Ureter (tissue), 1 donor: ENCODE data around the gene RHBDD1. TPM values are rescaled to one million over a fixed set of nuclear protein-coding genes. Genes with fewer than 3 reads are reported as not detected.
"Not testable (repeated sequence)": the region's sequence is repeated elsewhere in the genome, so short reads cannot be mapped to it uniquely, and the experiment has no call there.

Experiments
- DNase-seq: peaks from one replicate; pipeline ENCODE4 v3.0.0-alpha.2; 2020; ENCODE audit warnings: low spot score
- total RNA-seq: library from RNA; stranded (reverse); gene quantifications from one replicate; pipeline ENCODE4 v1.2.4, GENCODE V29; 2023
- donor health status: DM: yes; HTN: yes; CAD: no.

The RHBDD1 gene
- total RNA-seq, 1 donor from 2014 or later, result 78.5 TPM

DNA sequence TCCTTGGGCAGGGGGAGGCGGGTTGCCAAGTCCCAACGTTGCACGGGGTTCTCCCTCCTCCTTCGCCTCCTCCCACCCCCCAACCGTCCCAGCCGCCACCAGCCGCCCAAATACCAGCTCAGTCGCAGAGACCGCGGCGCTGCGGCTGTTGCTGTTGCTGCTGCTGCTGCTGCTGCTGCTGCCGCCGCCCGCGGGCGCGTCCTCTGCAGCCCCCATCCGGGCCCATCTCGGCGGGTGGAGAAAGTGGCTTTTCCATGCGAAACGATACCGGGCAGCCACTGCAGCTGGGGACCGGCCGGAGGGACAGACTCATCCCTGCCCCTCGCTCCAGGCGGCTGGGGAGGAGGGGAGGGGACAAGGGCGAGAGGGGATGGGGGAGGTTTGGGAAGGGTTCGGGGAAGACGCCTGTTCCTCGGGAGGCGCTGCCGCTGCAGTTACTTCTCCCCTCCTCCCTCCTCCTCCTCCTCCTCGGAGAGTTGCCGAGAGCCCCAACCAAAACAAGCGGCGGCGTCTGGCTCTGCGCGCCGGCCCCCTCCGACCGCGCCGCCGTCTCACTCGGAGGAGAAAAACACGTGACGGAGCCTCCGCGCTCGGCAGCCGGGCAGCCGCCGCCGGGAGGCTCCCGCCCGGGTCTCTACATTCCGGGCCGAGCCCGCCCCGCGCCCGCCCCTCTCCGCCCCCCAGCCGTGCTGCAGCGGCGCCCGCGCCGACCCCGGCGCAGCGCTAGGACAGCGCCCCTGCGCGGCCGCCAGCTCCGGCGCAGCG, 36.5 kb upstream of the RHBDD1 start, which contains the start of gene IRS1:
TSS of gene IRS1 (minus strand) at position 610 of the 765 bp plus-strand sequence. CDS start 1,082 bp downstream, outside the sequence.
- DNase-seq, result peak; percentile 79

DNA sequence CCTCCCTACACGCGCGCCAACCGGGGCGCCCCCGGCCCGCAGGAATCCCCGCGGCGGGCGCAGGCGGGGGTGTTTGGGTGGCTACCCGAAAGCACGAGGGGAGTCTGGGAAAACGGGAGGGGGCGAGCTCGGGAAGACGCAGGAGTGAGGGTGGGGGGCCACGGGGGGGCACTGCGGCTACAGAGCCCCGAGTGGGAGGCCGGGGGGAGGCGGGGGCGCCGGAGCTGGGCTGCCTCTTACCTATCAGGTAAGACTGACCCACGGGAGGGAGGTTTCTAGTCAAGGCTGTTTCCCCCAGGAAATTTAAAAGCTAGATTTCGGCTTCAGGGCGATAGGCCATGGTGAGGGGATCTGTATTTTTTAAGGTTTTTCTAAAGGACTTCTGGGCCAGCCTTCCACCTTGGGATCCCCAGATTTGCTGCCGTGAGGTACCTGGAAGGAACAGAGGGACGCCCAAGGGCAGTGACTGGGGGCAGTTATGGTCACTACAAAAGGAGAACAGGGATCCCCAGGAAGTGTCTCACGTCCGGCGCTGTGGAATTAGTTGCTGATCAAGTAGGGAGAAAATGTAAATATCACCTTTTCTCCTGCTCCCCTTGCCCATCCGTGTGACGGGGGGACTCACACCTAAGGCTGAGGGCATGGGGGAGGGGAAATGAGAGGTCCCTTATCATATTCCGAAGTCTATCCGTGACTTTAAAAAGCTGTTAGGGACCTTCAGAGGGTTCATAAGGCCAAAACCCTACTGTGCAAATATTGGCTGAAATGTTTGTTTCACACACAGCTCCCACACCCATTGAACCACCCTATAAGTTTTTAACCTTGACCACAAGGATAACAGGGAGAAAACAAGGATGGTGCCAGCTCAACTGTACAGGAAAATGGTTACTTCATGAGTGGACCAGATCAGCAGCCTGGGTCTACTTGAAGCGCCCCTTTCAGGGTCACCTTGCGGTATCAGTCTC, 35.6 kb upstream of the RHBDD1 start:
- DNase-seq, result peak; percentile 61

DNA sequence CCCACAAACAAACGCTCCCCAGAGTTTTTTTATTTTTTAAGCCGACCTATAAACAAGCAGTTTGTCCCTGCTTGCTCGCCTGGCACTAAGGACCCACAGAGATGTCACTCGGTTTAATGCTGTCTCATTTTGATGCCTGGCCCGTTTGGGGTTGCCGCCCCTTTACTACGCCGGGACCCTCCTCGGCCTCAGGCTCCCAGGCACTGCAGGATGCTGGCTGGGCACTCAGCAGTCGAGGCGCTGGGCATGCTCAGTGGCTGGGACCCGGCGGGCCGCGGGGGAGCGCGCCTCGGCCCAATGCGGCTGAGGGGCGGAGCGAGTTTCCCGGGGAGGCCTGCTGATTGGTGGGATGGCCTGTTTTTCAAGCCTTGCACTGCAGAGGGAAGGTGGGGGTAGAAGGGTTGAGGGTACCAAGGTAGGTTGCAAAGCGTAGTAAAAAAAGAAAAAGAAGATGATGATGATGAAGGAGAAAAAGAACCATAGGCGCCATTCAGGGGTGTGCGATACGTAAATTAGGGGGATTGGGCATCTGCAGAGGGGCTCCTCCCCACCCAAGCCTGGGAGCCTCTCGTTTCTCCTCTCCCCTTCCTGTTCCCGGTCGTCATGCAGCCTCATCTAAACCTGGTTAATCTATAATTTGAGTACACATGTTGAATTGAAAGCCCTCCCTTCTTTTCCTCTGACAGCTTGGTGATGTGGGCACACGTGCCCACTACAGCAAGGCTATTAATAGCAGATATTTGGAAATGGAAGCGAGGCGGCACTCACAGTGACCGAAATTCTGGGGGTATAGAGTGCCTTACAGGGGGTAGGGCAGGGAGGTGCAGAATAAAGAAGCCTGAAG, 34.7 kb upstream of the RHBDD1 start:
- DNase-seq, result peak; percentile 91

DNA sequence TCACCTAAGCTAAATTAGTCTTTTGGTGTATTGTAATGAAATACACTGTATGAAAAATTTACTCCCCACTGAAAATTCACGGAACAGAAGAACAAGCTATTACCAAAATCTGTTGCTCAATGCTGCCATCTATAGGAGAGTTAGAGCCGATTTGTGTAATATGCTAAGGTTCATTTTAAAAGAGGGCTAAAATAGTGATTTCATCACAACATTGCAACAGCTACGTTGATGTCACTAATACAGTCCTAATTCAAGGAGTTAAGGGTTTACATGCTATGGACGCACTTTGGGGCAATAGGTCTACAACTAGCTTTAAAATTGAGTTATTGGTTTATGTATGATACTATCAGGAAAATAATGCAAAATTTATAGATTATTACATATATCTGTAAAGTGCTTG, 33.3 kb upstream of the RHBDD1 start:
- DNase-seq, result no peak

DNA sequence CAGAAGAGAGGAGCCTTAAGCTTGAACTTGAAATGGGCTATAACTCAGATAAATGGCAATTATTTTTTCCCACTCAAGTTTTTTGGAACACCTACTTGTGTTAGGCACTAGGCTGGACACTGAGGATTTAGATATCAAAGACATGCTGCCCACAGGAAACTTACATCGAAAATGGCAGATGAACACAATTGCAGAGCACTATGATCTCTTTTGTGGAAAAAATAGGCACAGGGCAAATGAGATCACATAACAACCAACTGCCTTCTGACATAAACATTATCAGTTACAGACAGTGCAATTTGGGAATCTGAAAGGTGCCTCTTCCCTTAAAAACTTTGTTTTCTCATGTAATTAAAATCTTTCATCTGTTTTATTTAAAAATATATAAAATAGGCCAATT, 32.4 kb upstream of the RHBDD1 start:
- DNase-seq, result no peak

DNA sequence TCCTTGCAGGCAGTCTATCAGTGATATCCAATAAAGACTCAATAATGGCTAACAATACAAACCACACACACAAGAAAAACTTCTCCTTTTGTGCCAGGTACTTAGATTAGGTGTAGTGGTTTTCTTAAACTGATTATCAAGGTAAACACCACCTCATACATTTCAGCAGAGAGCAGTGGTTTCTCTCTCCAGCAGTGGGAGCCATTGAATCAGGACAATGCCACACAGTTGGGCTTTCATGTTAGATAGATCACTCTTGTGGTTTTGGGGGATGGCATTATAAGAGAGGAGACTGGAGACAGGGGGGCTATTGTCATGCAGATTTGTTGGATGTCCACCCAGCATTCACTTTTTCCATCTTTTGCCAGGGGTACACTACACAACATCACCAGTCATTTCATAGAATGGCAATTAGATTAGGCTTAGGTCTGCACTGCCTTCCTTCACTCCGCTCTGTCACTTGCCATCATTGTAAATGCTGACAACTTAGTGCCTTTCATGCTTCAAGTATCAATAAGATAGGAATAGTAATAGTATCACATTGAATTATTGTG, 22.6 kb upstream of the RHBDD1 start:
- no peak for DNase-seq

DNA sequence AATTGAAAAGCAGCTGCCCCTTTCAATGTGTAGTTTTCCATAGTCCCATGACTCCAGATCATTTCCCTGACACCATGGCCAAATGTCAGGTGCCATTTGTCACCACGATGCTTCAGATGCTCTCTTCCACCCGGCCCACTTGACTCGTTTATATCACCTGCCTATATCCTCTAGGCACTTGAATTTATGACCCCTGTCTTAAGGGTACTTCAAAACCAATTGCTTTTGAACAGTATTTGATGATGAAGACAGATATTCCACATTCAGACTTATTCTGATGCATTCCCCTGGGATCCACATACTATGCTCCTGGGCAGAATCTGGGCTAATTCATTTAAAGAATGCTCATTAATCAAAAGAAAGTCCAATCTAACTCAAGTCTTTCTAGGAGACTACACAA, 16.9 kb upstream of the RHBDD1 start:
- DNase-seq, result no peak

DNA sequence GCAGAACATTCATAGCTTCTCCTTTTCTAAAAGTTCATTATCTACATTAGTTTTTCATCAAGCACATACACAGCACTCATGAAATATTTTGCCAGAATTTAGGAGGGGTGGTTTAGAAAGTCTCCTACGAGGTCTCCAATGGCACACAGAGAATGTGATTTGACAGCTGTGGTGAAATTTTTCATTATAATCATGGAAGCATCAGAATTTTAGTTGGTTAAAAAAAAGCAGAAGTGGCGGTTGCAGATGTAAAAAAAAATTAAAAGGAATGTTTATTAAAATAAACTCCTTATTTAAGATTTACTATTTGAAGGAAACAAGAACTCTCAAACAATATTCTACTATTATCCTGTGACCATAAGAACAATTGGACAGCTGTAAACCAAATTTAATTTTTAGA, 10.8 kb upstream of the RHBDD1 start:
- DNase-seq, result no peak

DNA sequence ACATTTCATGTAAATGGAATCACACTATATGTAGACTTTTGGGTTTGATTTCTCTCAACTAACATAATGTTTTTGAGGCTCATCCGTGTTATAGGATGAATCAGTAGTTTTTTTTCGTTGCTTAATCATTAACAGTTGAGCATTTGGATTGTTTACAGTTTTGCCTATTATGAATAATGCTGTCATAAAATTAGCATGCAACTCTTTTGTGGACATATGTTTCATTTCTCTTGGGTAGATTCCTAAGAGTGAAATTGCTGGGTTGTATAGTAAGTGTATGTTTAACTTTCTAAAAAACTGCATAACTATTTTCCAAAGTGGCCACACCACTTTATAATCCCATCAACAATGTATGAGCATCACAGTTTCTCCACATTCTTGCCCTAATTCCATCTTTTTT, 7.7 kb upstream of the RHBDD1 start:
- no peak for DNase-seq

DNA sequence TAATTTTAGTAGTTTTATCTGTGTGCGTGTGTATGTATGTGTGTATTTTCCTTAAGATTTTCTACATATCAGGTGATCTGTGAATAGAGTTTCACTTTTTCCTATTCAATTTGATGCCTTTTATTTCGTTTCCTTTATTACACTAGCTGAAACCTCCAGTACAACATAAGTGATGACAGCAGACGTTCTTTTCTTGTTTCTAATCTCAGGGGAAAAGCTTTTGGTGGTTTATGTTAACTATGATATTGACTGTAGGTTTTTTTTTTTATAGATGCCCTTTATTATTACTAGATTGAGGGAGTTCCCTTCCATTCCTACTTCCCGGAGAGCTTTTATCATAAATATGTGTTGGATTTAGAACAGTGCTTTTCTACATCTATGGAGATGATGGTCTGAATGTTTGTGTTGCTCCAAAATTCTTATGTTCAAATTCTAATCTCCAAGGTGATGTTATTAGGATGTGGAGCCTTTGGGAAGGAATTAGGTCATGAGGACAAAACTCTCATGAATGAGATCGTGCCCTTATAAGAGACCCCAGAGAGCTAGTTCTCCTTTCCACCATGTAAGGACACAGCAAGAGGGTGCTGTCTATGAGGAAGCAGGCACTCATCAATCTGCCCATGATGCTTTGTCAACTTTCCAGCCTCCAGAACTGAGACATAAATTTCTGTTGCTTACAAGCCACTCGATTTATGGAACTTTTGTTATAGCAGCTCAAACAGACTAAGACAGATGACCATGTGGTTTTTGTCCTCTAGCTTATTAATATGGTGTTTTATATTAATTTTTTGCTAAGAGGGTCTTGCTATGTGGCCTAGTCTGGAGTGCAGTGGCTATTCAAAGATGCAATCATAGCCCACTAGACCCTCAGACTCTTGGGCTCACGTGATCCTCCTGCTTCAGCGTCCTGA, 5.9 kb upstream of the RHBDD1 start:
- DNase-seq, result no peak

DNA sequence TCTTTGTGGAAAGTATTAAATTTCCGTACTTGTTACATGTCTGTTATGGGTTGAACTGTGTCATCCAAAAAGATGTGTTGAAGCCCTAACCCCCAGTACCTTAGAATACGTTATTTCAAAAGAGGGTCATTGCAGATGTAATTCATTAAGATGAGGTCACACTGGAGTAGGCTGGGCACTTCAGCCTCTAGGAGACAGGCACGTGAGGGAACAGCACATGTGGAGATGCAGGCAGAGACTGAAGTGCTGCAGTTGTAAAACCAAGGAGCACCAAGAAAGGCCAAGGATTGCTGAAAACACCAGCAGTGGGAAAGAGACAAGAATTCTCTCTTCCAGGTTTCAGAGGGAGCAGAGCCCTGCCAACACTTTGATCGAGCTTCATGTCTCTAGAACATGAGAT, 4.6 kb upstream of the RHBDD1 start:
- no peak for DNase-seq

DNA sequence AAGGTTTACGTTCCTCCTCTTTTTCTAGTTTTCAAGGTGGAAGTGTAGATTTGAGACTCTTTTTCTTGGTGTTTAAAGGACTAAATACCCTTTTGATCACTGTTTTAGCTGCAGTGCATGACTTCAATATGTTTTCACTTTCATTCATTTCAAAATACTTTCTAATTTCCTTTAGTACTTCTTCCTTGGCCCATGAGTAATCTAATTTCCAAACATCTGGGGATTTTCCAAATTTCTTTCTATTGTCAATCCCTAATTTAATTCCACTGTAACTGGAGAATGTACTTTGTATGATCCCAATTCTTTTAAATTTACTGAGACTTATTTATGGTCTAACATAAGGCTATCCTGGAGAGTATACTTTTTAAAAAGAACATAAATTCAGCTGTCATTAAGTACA, 3.8 kb upstream of the RHBDD1 start:
- DNase-seq, result no peak

DNA sequence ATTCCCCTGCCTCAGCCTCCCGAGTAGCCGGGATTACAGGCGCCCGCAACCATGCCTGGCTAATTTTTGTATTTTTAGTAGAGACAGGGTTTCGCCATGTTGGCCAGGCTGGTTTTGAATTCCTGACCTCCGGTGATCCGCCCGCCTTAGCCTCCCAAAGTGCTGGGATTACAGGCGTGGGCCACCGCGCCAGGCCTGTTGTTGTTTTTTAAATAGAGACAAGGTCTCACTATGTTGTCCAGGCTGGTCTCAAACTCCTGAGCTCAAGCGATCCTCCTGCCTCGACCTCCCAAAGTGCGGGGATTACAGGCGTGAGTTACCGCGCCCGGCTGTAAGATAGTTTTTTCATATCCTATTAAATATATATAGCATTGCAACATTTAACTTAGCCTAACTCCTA, 974 bp upstream of the RHBDD1 start:
- not testable (repeated sequence) for DNase-seq

DNA sequence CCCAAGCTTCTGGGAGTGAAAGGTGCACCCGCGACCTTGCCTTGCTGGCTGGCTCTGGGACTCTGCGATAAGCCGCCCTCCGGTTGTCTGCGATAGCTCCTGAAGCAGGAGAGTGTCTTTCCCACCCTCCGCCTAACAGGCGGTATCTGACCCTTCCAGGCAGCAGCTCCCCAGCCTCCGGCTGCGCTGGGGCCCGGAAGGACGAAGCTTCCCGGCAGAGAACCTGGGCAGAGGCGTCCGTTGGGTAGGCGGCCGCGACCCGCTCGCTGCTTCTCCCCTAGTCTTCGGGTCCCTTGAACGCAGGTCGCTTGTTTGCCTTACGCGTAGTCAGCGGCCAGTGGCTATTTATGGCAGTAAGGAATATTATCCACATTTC, 446 bp upstream of the RHBDD1 start:
- no peak for DNase-seq

DNA sequence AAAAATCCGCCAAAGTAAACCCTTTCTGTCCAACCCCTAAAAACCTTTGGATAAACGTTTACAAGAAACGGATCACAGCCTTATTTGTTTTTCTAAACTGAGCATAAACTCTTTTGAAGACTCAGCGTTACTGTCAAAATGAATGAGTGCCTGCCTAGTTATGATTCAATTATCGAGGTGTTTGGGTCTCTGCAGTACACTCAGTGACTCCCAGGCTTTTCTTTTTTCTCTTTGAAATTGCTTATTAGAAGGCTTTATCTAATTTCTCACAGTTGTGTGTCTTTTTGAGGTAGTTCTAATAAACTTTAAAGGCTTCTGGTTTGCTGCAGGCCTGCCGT, 663 bp downstream of the RHBDD1 start:
- no peak for DNase-seq

DNA sequence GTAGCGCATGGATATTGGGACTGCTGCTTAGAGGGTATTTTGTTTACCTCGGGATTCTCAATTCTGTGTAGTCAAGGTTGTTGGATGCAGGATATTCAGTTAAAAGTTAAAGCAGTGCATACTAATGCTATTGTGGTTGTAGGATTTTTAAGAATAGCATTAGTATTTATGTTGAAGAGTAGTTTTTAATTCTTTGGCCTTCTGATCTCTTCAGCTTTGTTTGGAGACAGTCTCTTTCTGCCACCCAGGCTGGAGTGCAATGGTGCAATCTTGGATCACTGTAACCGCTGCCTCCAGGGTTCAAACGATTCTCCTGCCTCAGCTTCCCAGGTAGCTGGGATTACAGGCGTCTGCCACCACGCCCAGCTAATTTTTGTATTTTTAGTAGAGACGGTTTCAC, 1.5 kb downstream of the RHBDD1 start:
- no peak for DNase-seq

DNA sequence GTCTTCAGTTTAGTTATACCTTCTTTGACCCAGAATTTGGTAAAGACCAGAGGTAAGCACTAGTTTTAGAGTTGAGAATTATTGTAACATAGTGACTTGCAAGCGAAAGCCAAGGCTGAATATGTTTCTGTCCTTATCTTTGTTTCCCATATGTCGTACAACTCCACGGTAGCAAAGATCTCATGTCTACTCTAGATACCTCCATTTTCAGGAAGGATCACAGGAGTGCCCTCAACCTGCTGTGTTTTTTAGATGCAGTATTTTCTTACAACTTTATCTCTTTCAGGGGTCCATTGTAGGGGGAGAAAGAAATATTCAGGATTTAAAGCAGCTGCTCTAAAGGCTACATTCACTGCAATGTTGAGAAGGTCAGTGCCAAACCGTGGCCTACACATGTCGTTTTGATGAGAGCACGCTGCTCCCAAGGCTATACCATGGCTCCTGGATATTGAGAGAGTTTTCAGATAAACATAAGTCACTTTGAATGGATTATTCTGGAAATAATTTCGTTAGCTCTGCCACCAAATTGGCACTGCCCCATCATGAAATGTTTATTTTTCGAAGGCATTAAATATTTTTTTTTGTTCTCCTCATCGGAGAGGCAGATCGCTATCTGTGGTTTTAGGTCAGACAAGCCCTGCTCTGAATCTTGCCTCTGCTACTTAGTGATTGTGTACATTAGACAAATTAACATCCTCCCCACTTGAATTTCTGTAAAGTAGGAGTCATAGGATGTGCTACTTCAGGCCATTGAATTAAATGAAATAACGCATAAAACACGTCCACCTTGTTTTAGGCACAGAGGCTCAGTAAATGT, 2.1 kb downstream of the RHBDD1 start:
- no peak for DNase-seq

DNA sequence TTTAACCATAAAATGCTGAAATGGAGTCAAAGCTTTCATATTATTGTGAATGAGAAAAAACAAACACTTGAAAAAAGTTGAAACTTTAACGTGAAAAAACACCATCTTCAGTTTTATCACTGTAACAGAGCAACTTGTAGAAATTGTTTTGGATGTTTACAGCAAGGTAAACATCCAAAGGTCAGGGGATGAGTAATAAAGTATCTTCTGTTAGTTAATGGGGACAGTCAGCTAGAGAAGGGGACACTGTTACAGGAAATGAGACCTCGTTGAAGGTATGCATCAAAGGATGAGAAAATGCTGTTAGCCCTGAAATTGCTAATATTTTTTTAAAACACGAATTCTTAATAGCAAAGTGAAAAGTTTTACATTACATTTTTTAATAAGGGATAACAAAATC, 2.9 kb downstream of the RHBDD1 start:
- no peak for DNase-seq

DNA sequence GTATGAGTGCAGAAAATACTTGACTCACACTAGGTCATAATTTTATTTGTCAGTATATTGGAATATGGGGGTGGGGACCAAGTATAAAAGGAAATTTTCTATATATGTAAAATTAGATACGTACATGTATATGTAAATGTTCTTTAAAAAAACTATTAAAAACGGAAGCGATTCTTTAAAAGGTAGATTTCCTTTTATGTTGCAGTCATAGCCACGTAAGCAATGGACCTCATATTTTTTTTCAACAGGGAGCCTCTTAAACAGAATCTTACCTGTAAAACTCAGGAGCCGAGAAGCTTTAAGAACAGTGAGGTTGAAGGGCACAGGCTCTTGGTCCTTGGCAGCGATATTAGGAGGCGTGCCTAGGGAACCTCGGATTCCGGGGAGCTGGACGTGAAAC, 3.3 kb downstream of the RHBDD1 start:
- no peak for DNase-seq

DNA sequence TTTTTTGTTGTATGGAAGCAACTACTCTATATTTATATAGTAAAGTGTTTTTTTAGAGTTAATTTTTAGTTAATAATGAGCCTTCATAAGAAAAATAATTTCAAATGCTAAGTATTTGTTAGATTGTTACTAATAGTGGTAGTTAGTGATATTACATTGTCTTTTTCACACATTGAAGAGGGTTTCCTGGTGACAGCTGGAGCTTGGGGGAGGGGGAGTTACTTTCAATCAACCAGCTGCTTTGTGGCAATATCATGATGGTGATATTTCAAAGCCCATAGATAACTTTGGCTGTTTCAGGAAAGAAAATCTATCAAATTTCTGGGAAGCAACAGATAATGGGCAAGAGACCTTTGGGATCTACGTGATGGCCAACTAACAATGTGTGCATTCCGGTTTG, 4.1 kb downstream of the RHBDD1 start:
- no peak for DNase-seq
